Daoy (cell line): Measurements from ENCODE around the gene CHSY1. TPM values are rescaled to one million over a fixed set of nuclear protein-coding genes. Genes with fewer than 3 reads are reported as not detected.

Source experiments
- DNase-seq: peaks from one replicate; pipeline ENCODE4 v3.0.0-alpha.2; 2015; ENCODE audit warnings: low read depth
- total RNA-seq: library from RNA; depleted of rRNA; stranded (reverse); fragments of >200 nt; shearing (Covaris generic); gene quantifications from 2 replicates; pipeline ENCODE4 v1.2.3, GENCODE V29; 2014

CHSY1 gene
- total RNA-seq, 1 experiment from 2014 or later, result 29.0 TPM

- no peak for DNase-seq
Observed at GRCh38 chr15:101188637-101189408, 63.0 kb downstream of the CHSY1 start.

DNA sequence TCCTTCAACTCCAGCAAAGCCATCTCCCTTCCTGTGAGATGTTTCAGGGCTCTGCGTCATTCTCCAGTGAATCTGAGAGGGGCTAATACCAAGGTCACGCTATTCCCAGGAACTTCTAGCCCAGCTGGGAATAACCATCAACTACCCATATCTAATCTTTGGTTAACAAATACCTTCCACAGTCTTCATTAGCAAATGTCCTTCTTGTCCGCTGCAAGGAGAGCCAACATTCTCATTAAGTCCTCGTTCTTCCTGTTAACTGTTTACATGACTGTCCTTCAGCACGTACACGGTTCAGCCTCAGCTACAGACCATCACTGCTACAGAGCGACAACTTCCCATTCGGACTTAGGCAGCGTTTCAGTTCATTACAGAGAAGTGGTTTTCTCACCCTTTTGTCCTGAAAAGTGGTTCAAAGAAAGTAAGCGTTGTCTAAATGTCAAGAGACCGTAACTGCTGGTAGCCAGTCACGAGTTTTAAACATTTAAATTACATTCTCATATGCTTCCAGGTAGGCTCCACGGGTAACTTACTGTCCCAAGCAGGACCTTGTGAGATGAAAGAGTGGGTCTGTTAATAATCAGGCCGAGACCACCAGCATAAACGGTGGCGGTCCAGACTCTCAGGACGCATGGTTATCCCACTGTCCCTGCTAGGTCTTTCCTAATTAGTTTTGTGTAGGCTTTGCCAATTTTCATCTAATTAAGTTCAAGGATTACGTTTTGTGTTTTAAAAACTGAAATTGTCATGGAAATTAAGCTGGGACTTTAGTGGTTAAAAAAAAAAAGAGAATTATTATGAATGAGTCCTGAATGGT, 63.8 kb downstream of the CHSY1 start:
- DNase-seq, result no peak

- DNase-seq, result no peak
Observed at GRCh38 chr15:101185770-101186169, 66.1 kb downstream of the CHSY1 start.

DNA sequence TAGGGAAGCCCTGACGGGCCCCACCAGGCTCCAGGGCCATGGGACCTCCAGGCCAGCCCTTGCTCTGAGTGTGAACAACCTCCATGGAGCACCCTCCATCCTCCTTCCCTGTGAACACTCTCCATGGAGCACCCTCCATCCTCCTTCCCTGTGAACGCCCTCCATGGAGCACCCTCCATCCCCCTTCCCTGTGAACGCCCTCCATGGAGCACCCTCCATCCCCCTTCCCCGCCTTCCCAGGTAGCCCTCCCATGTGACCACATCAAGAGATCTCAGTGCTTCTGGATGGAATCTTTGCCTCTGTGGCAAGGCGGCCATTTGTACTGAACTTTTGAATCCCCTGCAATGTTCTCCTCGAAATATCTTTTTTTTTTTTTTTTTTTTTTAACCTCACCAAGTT, 66.5 kb downstream of the CHSY1 start:
- no peak for DNase-seq

GRCh38 chr15:101184830-101185229, 67.0 kb downstream of the CHSY1 start:
- no peak for DNase-seq

GRCh38 chr15:101183931-101184305, 67.9 kb downstream of the CHSY1 start:
- no peak for DNase-seq

DNA sequence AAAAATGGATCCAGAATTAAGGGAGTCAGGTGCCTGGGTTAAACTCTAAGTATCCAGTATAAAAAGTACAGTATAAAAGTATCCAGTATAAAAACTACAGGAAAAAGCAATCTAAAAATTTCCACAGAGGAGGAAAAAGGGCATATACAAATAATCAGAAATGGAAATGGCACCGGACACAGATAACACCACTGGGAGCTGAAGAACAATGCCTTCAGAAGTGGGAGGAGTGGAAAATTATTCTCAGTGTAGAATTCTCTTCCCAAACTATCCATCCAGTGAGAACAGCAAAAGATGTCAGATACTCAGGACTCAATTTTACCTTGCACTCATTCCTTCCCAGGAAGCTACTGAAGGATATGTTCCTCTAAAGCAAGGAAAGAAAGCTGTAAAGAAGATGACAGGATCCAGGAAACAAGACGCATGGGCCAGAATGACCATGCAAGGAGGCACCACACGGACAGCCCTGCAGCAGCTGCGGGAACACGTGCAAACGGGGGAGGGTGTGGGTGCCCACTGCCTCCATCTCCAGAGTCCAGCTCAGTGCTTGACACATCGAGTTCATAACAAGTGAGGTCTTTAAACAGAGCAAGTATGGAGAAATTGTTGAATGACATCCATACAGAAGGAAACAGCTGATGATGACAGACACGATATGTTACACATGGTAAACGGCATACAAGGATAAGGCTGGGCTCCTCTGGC, 68.5 kb downstream of the CHSY1 start:
- no peak for DNase-seq

DNA sequence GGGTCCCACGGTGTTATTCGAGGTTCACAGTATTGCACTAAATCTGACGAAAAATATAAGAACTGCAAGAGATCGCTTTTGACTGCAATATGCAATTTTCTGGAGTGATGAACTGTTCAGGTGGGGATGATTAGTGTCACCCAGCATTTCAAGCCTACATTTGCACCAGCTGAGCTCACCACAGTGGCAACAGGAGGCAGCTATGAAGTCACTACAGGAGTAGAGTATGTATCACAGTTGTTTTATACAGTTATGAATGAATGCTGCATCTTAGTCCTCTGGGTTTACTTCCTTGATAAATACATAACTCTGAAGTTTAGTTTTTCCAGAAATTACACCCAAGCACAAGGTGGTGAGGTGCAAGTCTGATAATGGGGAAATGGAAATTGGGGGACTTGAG, 69.6 kb downstream of the CHSY1 start:
- DNase-seq, result no peak

DNA sequence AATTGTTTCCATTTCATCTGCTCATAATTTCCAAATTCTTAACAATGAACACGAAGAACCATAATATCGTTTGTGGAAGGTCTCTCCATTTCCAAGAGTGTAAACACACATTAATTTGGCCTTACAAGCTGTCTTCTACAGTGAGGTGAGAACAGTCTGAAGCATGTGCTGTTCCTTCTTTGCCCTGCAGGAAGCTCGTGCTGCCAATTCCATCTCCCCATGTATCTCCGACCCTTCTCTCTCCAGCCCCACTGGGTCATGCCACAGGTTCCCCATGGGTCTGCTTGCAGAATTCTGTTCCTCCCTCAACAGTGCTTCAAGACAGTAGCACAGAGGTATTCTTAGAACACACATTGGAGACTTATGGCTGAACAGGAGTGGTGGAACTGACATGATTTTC, 70.5 kb downstream of the CHSY1 start:
- no peak for DNase-seq

- no peak for DNase-seq
Observed at GRCh38 chr15:101180620-101181307, 71.1 kb downstream of the CHSY1 start.

DNA sequence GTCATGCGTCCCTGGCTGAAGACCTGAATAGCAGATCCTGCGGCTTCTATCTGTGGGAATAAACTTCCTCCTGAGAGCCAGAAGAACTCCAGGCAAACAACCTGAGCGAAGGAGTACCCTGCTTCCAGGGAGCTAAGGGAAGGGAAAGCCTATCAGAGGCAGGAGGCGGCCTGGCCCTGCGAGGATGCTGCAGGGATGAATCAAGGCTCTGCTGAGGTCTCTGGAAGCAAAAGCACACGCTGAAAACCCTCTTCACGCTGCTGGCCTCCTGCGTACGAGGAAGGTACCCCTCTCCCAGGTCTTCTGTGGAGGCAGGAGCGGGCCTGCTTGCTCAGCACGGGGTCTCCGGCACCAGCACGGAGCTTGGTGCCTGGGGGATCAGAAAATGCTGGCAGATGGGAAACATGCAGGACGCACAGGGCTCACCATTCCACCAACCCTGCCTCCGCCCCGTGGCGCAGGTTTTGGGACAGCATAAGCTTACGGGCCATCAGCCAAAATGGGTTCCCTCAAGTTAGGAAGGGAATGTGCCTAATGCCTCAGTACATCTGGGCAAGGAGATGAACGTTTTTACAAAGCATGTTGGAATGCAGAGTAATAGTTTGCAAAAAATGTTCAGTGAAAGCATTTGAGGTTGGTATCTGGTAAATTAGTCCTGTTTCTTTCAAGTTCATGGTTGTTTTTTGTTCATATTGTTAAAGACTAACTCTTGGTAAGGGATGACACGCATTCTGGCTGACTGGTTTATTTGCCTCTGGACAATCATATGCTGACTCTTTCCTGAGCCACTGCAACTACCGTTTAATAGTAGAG, 72.3 kb downstream of the CHSY1 start:
- no peak for DNase-seq

DNA sequence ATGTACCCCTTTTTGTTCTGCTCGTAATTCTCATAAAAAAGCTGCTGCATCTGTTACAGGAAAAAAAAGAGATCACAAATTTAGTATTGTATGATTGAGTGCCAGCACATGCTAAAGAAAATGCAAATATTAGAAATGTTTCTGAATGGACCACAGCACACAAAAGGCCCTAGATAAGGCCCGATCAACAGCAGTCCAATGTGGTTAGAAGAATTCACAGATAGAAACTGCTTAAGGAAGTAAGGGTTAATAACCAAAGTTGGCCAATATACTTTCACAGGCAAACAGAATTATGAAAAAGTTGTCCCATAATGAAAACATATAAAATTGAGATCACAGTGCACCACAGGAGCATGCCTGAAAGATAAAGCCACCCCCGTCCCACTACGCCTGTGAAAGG, 72.9 kb downstream of the CHSY1 start:
- no peak for DNase-seq

DNA sequence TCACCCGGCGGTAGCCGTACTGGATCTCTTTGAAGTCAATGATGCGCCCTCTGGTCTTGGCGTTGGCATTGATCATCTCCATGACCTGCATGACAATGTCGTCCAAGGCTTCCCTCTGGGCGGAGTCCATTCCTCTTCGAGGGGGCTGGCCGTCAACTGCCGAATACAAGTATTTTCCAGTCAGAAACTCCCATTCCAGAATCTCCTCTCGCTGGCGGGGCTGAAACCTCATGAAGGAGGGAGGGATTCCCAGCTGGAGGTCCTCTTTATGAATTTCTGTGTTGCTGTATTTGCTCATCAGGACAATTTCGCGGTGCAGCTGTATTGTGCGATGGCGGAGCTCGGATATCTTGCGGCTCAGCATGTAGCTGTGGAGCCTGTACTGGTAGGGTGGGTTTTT, 73.4 kb downstream of the CHSY1 start:
- DNase-seq, result no peak

DNA sequence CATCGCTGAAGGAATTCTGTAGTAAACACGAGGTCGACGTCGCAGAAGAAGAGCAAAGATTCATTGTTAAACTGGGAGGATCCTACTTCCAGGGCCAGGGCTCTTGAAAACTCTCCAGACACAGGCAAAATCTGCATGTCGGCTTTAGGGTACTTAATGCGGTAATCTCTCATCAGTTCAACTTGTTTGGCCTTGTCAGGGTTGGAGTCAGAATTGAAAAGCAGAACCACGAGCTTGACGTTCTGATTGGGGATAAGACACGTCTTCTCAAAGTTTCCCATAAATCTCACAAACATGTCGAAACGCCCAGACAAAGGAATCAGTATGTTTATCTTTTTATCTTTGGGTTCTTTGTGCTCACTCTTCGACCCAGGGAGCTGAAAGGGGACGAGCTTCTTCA, 74.0 kb downstream of the CHSY1 start:
- DNase-seq, result no peak

GRCh38 chr15:101176625-101177024, 75.2 kb downstream of the CHSY1 start:
- no peak for DNase-seq

GRCh38 chr15:101175401-101175800, 76.4 kb downstream of the CHSY1 start:
- DNase-seq, result no peak

- no peak for DNase-seq
Observed at GRCh38 chr15:101174152-101174920, 77.5 kb downstream of the CHSY1 start.

GRCh38 chr15:101173233-101174119, 78.4 kb downstream of the CHSY1 start:
- DNase-seq, result no peak

DNA sequence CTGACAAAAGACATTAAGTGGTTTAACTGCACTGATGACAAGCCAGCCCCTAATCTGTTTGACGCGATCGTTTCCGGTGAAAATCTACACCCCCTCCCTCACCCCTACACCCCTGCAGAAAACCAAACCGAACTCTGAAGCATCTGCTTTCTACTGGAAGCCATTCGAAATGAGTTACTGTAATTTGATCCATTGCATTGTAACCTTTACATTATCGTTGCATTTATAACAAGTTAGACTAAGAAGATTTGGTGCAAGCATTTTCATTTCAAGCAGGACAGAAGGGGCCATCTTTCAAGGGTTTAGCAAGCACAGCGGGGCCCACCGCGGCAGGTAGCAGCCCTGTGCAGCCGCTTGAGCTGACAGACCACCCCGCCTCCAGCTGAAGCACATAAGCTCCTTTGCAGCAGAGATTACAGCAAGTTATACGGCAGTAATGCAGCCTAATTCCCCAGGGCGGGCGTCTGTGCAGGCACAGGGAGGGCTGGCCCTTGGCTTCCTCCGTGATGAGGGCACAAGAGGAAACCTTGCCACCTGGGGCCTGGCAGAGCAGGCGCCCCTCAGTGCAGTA, 79.3 kb downstream of the CHSY1 start:
- no peak for DNase-seq
